ENCODE data around the gene TRIM7.

DNA sequence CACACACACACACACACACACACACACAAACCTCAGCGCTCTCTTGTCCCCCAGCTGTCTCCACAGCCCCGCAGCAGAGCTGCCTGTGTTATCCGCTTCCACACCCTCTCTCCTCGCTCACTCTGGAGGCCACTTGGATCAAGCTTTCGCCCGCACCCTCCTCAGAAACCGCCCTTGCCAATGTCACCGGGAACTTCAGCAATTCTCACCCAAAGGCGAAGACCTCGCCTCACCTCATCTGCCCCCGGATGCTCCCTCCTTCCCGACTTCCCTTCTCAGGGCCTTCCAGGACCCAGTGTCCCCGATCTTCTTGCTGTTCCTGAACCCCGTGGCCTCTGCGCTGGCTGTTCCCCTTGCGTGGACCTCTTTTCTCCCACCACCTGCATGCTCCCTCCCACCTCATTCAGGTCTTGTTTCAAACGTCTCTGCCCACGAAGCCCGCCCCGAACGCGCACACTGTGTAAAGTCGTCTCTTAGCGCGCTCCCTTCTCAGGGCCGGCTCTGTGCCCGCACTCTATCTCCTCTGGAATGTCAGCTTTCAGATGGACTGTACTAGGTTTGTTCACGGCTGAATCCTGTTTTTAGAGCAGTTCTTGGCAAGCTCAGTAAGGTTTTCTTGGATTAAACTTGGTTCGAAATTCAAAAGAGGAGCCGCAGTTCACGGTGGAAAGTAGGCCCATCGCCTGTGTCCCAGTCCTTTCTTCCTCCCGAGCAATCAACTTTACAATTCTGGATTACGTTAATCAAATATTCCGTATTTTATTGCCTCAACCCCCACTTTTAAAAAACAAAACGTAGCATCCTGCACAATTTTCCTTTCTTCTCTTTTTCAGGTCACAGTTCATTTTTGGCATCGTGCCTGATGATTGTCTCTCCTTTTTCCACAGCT is 1.0 kb upstream of the TRIM7 start:
- TF ChIP-seq, protein P1, sequence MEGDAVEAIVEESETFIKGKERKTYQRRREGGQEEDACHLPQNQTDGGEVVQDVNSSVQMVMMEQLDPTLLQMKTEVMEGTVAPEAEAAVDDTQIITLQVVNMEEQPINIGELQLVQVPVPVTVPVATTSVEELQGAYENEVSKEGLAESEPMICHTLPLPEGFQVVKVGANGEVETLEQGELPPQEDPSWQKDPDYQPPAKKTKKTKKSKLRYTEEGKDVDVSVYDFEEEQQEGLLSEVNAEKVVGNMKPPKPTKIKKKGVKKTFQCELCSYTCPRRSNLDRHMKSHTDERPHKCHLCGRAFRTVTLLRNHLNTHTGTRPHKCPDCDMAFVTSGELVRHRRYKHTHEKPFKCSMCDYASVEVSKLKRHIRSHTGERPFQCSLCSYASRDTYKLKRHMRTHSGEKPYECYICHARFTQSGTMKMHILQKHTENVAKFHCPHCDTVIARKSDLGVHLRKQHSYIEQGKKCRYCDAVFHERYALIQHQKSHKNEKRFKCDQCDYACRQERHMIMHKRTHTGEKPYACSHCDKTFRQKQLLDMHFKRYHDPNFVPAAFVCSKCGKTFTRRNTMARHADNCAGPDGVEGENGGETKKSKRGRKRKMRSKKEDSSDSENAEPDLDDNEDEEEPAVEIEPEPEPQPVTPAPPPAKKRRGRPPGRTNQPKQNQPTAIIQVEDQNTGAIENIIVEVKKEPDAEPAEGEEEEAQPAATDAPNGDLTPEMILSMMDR (conservative IDR thresholded peaks at IDR 0.05 in 1 of 2, IDR thresholded peaks at IDR 0.05 in 1 of 2; ENCODE audit: low read depth in 1 of 2, low read length in 2 of 2) = no peak
- no peak for TF ChIP-seq EZH2 (IDR thresholded peaks at IDR 0.05; ENCODE audit: low read length, missing control alignments)

Measured in fibroblast of lung (primary cell).